ENCODE results near the gene CYBB. TPM values are rescaled to one million over a fixed set of nuclear protein-coding genes. Genes with fewer than 3 reads are reported as not detected.

The CYBB gene
- polyA plus RNA-seq, 1 of the 3 experiments (the other 2 are of a cell fraction): not detected

DNA sequence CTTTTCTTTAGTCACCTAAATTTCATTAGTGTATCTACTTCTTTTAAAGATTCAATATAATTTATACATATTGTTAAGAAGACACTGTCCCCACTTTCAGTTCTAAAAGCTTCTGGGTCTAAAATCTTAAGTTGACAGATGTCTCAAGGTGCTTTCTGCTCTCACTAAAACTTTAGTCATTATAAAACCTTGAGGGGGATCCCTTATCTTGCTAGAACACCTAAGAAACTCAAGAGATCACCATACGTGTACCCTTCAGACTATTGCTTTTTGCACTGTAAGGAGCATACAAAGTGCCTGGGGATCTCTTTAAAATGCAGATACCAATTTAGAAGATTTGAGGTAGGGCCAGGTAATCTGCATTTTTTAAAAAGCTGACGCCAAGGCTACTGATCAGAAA, 30.1 kb downstream of the CYBB start:
- Histone ChIP-seq H4K20me1 (ENCODE audit: insufficient read depth) (no peaks in the 10 kb centered on the region), H3K27me3 (ENCODE audit: insufficient read depth) (peaks cover 15% of the 10 kb centered on the region), H3F3A (replicated peaks; ENCODE audit: insufficient read depth) (no peaks in the 10 kb centered on the region), H3K9ac (no peak overlapping the region), H3K4me2 (no peak overlapping the region), H3K9me3 (no peaks in the 10 kb centered on the region), H3K27ac (ENCODE audit: low read depth in 2 of 2, low read length in 1 of 2) (no peak overlapping the region), H3K79me2 (ENCODE audit: insufficient read depth) (no peaks in the 10 kb centered on the region), H3K4me3 (ENCODE audit: low read depth in 2 of 2, low read length in 1 of 2) (no peak overlapping the region), H3K9me2 (no peaks in the 10 kb centered on the region), H2AFZ (ENCODE audit: low read depth) (no peak overlapping the region), H3K4me1 (ENCODE audit: control insufficient read depth in 1 of 2, insufficient read depth in 2 of 2, low read depth in 1 of 2, low read length in 1 of 2) (no peaks in the 10 kb centered on the region), H3K36me3 (replicated peaks in 1 of 2; ENCODE audit: control insufficient read depth in 1 of 2, insufficient read depth in 2 of 2, low read length in 1 of 2) (no peaks in the 10 kb centered on the region)
- ChIA-PET CTCF (interaction anchor here (1.2 kb wide), 1 partner anchor 15 kb away, joined by 5 read pairs; no protein-coding TSS in a partner anchor), POLR2A (no interaction called here)
- no peak for DNase-seq
- 11% methylated on average over 2 of the region's 2 CpGs for WGBS (ENCODE audit: low lambda C conversion rate)
- no peak for TF ChIP-seq TCF12 (IDR thresholded peaks at IDR 0.05)
- no peak for TF ChIP-seq YY1 (IDR thresholded peaks at IDR 0.05; ENCODE audit: low read depth)
- TF ChIP-seq, protein P1, sequence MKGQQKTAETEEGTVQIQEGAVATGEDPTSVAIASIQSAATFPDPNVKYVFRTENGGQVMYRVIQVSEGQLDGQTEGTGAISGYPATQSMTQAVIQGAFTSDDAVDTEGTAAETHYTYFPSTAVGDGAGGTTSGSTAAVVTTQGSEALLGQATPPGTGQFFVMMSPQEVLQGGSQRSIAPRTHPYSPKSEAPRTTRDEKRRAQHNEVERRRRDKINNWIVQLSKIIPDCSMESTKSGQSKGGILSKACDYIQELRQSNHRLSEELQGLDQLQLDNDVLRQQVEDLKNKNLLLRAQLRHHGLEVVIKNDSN (IDR thresholded peaks at IDR 0.05; ENCODE audit: borderline replicate concordance, low read depth): no peak
- TF ChIP-seq REST (IDR thresholded peaks at IDR 0.05; ENCODE audit: low read depth, low read length): no peak
- TF ChIP-seq, protein P2, sequence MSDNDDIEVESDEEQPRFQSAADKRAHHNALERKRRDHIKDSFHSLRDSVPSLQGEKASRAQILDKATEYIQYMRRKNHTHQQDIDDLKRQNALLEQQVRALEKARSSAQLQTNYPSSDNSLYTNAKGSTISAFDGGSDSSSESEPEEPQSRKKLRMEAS (IDR thresholded peaks at IDR 0.05; ENCODE audit: low read depth): no peak
- TF ChIP-seq, protein P3, sequence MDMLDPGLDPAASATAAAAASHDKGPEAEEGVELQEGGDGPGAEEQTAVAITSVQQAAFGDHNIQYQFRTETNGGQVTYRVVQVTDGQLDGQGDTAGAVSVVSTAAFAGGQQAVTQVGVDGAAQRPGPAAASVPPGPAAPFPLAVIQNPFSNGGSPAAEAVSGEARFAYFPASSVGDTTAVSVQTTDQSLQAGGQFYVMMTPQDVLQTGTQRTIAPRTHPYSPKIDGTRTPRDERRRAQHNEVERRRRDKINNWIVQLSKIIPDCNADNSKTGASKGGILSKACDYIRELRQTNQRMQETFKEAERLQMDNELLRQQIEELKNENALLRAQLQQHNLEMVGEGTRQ (IDR thresholded peaks at IDR 0.05; ENCODE audit: borderline replicate concordance, low read depth, low read length): no peak
- TF ChIP-seq TAF1 (IDR thresholded peaks at IDR 0.05; ENCODE audit: borderline replicate concordance, low read depth, low read length): no peak
- TF ChIP-seq ELF1 (IDR thresholded peaks at IDR 0.05): no peak
- TF ChIP-seq SIN3A (IDR thresholded peaks at IDR 0.05; ENCODE audit: borderline replicate concordance, low read depth, low read length): no peak
- TF ChIP-seq NFIC (IDR thresholded peaks at IDR 0.05; ENCODE audit: borderline replicate concordance): no peak
- no peak for TF ChIP-seq RFX5 (IDR thresholded peaks at IDR 0.05; ENCODE audit: low read length)
- TF ChIP-seq RCOR1 (IDR thresholded peaks at IDR 0.05; ENCODE audit: low read length): no peak
- no peak for TF ChIP-seq GATA2 (CRISPR knock-in tag; IDR thresholded peaks at IDR 0.05)
- TF ChIP-seq, protein P4, sequence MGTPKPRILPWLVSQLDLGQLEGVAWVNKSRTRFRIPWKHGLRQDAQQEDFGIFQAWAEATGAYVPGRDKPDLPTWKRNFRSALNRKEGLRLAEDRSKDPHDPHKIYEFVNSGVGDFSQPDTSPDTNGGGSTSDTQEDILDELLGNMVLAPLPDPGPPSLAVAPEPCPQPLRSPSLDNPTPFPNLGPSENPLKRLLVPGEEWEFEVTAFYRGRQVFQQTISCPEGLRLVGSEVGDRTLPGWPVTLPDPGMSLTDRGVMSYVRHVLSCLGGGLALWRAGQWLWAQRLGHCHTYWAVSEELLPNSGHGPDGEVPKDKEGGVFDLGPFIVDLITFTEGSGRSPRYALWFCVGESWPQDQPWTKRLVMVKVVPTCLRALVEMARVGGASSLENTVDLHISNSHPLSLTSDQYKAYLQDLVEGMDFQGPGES (IDR thresholded peaks at IDR 0.05; ENCODE audit: low read depth, low read length): no peak
- TF ChIP-seq, protein P5, sequence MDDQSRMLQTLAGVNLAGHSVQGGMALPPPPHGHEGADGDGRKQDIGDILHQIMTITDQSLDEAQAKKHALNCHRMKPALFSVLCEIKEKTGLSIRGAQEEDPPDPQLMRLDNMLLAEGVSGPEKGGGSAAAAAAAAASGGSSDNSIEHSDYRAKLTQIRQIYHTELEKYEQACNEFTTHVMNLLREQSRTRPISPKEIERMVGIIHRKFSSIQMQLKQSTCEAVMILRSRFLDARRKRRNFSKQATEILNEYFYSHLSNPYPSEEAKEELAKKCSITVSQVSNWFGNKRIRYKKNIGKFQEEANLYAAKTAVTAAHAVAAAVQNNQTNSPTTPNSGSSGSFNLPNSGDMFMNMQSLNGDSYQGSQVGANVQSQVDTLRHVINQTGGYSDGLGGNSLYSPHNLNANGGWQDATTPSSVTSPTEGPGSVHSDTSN (IDR thresholded peaks at IDR 0.05): no peak
- no peak for TF ChIP-seq MXI1 (IDR thresholded peaks at IDR 0.05; ENCODE audit: low read depth, low read length)
- no peak for TF ChIP-seq MEF2A (IDR thresholded peaks at IDR 0.05; ENCODE audit: borderline replicate concordance, low read depth)
- TF ChIP-seq FOXJ3 (CRISPR knock-in tag; IDR thresholded peaks at IDR 0.05): no peak
- no peak for TF ChIP-seq TEAD4 (IDR thresholded peaks at IDR 0.05; ENCODE audit: borderline replicate concordance, insufficient read depth)
- no peak for TF ChIP-seq CTCF (IDR thresholded peaks at IDR 0.05)

All from SK-N-SH (cell line).